HepG2 (cell line): Measurements from ENCODE around the gene LRP1B. TPM values are rescaled to one million over a fixed set of nuclear protein-coding genes. Genes with fewer than 3 reads are reported as not detected.
A peak's percentile ranks its signal among the peaks of the same experiment; 100 is the strongest.

Source experiments
- ATAC-seq: fragments of 200-7000 bp; cut with Tn5 transposase; 3 replicates; pipeline ENCODE4 v1.9.1; 2020; ENCODE audit warnings: mild to moderate bottlenecking, moderate library complexity
- BruUV-seq: library from RNA; stranded (reverse); fragments of 400-500 nt; replicated peaks from 2 replicates; lab custom pipeline; 2021; lab: Mats Ljungman, UMichigan
- CTCF ChIA-PET: fragments of 300-600 bp; formaldehyde crosslinking; extraction: SDS; loops from one replicate; lab custom pipeline; 2021; ENCODE audit warnings: low total read pairs, inconsistent platforms, low intra/inter-chr PET ratio; lab: Yijun Ruan, JAX
- POLR2A ChIA-PET: fragments of 350-600 bp; sonication (Branson Sonifier 250); formaldehyde crosslinking; loops from one replicate; lab custom pipeline; 2020; ENCODE audit warnings: antibody characterized with exemption, inconsistent platforms; lab: Yijun Ruan, JAX
- DNase-seq: peaks from one replicate; pipeline ENCODE4 v3.0.0-alpha.2; 2015; ENCODE audit warnings: low spot score
- FAIRE-seq: peaks from 3 replicates; lab custom pipeline; 2011; peaks lifted over from hg19 to GRCh38; lab: Jason Lieb, UNC
- H2AFZ ChIP-seq: one replicate; pipeline ENCODE4 v1.6.1; 2011; ENCODE audit warnings: low read length, inconsistent platforms
- H3K27ac ChIP-seq: fragments of 300-600 bp; 3 replicates; pipeline ENCODE4 v1.8.0; 2011; ENCODE audit warnings: mixed run types, mild to moderate bottlenecking, mixed read lengths, low read length, inconsistent platforms; ENCODE audit not compliant: insufficient read depth; ENCODE audit errors: extremely low read length
- H3K27me3 ChIP-seq, 2 experiments: fragments of 200-600 bp in 1 of 2; 2 replicates in 1 of 2; 3 replicates in 1 of 2; pipeline versions ENCODE4 v1.6.0 to v1.8.0; 2011; ENCODE audit warnings: low read length in 2 of 2, mild to moderate bottlenecking in 2 of 2, moderate library complexity in 2 of 2, inconsistent platforms in 1 of 2; ENCODE audit not compliant: insufficient read depth in 2 of 2, control insufficient read depth in 1 of 2
- H3K36me3 ChIP-seq, 2 experiments: fragments of 200-600 bp in 1 of 2; replicated peaks in 1 of 2; 2 replicates in 1 of 2; 3 replicates in 1 of 2; pipeline versions ENCODE4 v1.5.1 to v1.8.0; 2011; ENCODE audit warnings: low read length in 2 of 2, inconsistent platforms in 1 of 2; ENCODE audit not compliant: insufficient read depth in 2 of 2, control insufficient read depth in 1 of 2
- H3K4me1 ChIP-seq: 2 replicates; pipeline ENCODE4 v1.5.1; 2012; ENCODE audit warnings: low read length, inconsistent platforms; ENCODE audit not compliant: insufficient read depth
- H3K4me2 ChIP-seq: 2 replicates; pipeline ENCODE4 v1.6.0; 2011; ENCODE audit warnings: low read depth, low read length, inconsistent platforms
- H3K4me3 ChIP-seq, 3 experiments: fragments of 200-600 bp in 1 of 3; sonication (generic), shearing (Covaris generic) in 1 of 3; replicated peaks in 1 of 3; 2 replicates each; pipeline ENCODE4 v1.5.1; 2011 to 2016; ENCODE audit warnings: low read length in 3 of 3, inconsistent platforms in 2 of 3, low read depth in 2 of 3, mild to moderate bottlenecking in 2 of 3, control low read depth in 1 of 3, mixed read lengths in 1 of 3; ENCODE audit not compliant: insufficient read depth in 1 of 3
- H3K79me2 ChIP-seq: one replicate; pipeline ENCODE4 v1.6.1; 2011; ENCODE audit warnings: low read length, inconsistent platforms; ENCODE audit not compliant: insufficient read depth
- H3K9ac ChIP-seq: 2 replicates; pipeline ENCODE4 v1.6.0; 2011; ENCODE audit warnings: mild to moderate bottlenecking, low read depth, low read length, inconsistent platforms; ENCODE audit not compliant: insufficient read depth
- H3K9me3 ChIP-seq: 2 replicates; pipeline ENCODE4 v1.5.1; 2012; ENCODE audit warnings: mild to moderate bottlenecking, low read length
- H4K20me1 ChIP-seq: 2 replicates; pipeline ENCODE4 v1.6.0; 2011; ENCODE audit warnings: inconsistent platforms, mild to moderate bottlenecking, low read length, moderate library complexity; ENCODE audit not compliant: insufficient read depth
- KMT2B ChIP-seq: IDR thresholded peaks from 2 replicates; pipeline ENCODE4 v1.6.1; 2016; ENCODE audit warnings: missing genetic modification reagents, missing compliant biosample characterization
- MAFF ChIP-seq: IDR thresholded peaks from 2 replicates; pipeline ENCODE4 v1.6.1; 2011; ENCODE audit warnings: low read depth, low read length, improper control_type of control experiment
- NFE2L2 ChIP-seq: fragments of 150-350 bp; IDR thresholded peaks from 2 replicates; pipeline ENCODE4 v1.6.1; 2014; ENCODE audit warnings: low read length
- NR2C2 ChIP-seq: sonication (generic); formaldehyde crosslinking; IDR thresholded peaks from 2 replicates; pipeline ENCODE4 v1.4.0; 2020; ENCODE audit warnings: missing genetic modification reagents, mild to moderate bottlenecking, moderate library complexity, borderline replicate concordance
- ZC3H4 ChIP-seq: sonication (generic); formaldehyde crosslinking; IDR thresholded peaks from 2 replicates; pipeline ENCODE4 v1.4.0; 2020; ENCODE audit warnings: missing genetic modification reagents, borderline replicate concordance
- ZNF335 ChIP-seq: sonication (generic); formaldehyde crosslinking; IDR thresholded peaks from 2 replicates; pipeline ENCODE4 v1.4.0; 2020; ENCODE audit warnings: missing genetic modification reagents
- WGBS: methylation state at CpG from one replicate; pipeline ENCODE4 v1.1.6; 2017; ENCODE audit warnings: low lambda C conversion rate; 5-methylcytosine and 5-hydroxymethylcytosine counted together
- in situ Hi-C: cut with HindIII; loops from 2 replicates; pipeline ENCODE4 v1.10.0; 2017; ENCODE audit warnings: low pct_unique_long_range_greater_than_20kb; ENCODE audit not compliant: extremely low pct_ligation_motif_present
- intact Hi-C: fragments of 100-400 bp; cut with micrococcal nuclease; formaldehyde crosslinking; loops from one replicate; pipeline ENCODE4 v1.10.0; 2022; ENCODE audit not compliant: unreplicated experiment
- polyA plus RNA-seq, 8 experiments: library from polyadenylated mRNA; depleted of rRNA in 3 of 8; stranded (reverse) in 7 of 8; unstranded in 1 of 8; fragments of >200 nt; fragmentation: Illumina TruSeq in 4 of 8; extraction: Trizol in 4 of 8; gene quantifications; 2 replicates each; pipeline versions ENCODE4 v1.2.1 to v1.2.3, GENCODE V29; 2011 to 2016; ENCODE audit warnings: low read depth in 4 of 8, missing spikeins in 1 of 8, mixed read lengths in 1 of 8; ENCODE audit not compliant: insufficient read depth in 1 of 8
- total RNA-seq, 5 experiments: library from RNA; depleted of rRNA; stranded (reverse); fragments of >200 nt; fragmentation: Illumina TruSeq; extraction: Trizol; gene quantifications; 2 replicates each; pipeline ENCODE4 v1.2.3, GENCODE V29; 2016; ENCODE audit warnings: low read depth in 1 of 5
- TF ChIP-seq, protein P1 (sequence below): sonication (generic); formaldehyde crosslinking; IDR thresholded peaks from one replicate; pipeline ENCODE4 v1.5.1; 2020; ENCODE audit warnings: mild to moderate bottlenecking, missing genetic modification reagents; ENCODE audit errors: not compliant biosample characterization
- TF ChIP-seq, protein P2 (sequence below): sonication (generic); formaldehyde crosslinking; IDR thresholded peaks from 2 replicates; pipeline ENCODE4 v1.8.1; 2023; ENCODE audit warnings: mild to moderate bottlenecking, inconsistent platforms, moderate library complexity, missing genetic modification reagents, borderline replicate concordance

Gene LRP1B
- total and polyA plus RNA-seq, 2 of the 13 experiments (the other 11 are each of a cell fraction or from before 2014, with no cell fraction given) = 0.04 TPM; not detected in 1

DNA sequence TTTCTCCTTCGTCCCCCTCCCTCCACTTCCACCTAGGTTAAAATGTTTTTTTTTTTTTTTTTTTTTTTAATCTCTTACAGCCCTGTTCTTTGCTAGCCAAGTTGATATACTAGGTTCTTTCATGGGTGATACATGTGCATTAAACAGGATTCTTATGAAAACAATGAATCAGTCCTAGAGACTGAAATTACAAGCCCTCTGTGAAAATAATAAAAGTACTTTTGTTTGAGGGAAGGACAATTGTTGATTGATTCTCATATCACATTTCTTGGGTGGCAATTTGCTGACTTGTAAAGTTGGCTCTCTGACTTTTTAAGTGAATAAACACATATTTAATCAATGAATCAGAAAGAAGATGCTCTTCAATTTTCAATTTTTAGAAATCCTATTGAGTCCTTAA is 639.9 kb downstream of the LRP1B start:
- H3K9me3 ChIP-seq = no peaks in the 10 kb centered on the region
- no peak overlapping the region for H3K4me2 ChIP-seq
- 0% methylated on average over 1 of the region's 1 CpG for WGBS
- no peak for TF ChIP-seq ZNF335 (CRISPR knock-in tag)
- in situ Hi-C loops (no loop called here), intact Hi-C loops (no loop called here)
- ChIA-PET CTCF (no interaction called here), POLR2A (no interaction called here)
- no peak overlapping the region for H3K27ac ChIP-seq
- no peak for DNase-seq
- no peaks in the 10 kb centered on the region for H3K27me3 ChIP-seq
- H3K9ac ChIP-seq = no peak overlapping the region
- no peaks in the 10 kb centered on the region for H4K20me1 ChIP-seq
- H3K4me1 ChIP-seq = no peaks in the 10 kb centered on the region
- no TSS peak for BruUV-seq
- no peak for ATAC-seq
- no peaks in the 10 kb centered on the region for H3K36me3 ChIP-seq
- FAIRE-seq = no peak
- no peak overlapping the region for H2AFZ ChIP-seq
- no peak overlapping the region for H3K4me3 ChIP-seq
- no peaks in the 10 kb centered on the region for H3K79me2 ChIP-seq

DNA sequence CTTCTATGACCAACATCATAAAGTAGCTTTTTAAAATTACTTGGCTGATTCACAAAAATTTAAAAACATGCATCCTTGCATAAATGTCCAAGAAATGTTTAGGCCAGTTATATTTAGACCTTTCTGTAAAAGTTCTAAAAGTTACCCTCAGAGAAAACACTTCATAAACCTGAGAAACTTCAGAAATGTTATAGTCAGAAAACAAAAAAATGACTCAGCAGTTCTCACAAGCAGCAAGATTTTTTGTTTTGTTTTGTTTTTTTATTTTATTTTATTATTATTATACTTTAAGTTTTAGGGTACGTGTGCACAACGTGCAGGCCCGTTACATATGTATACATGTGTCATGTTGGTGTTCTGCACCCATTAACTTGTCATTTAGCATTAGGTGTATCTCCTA is 648.1 kb downstream of the LRP1B start:
- in situ Hi-C loops (no loop called here), intact Hi-C loops (no loop called here)
- no peaks in the 10 kb centered on the region for H3K36me3 ChIP-seq
- H3K4me3 ChIP-seq = no peak overlapping the region
- no peaks in the 10 kb centered on the region for H3K4me1 ChIP-seq
- ChIA-PET CTCF (no interaction called here), POLR2A (no interaction called here)
- ATAC-seq (no peak), DNase-seq (no peak), FAIRE-seq (no peak)
- 65% methylated on average over 3 of the region's 3 CpGs for WGBS
- no peaks in the 10 kb centered on the region for H3K9me3 ChIP-seq
- H3K4me2 ChIP-seq = no peak overlapping the region
- no peaks in the 10 kb centered on the region for H3K27me3 ChIP-seq
- no peaks in the 10 kb centered on the region for H4K20me1 ChIP-seq
- BruUV-seq = no TSS peak
- H2AFZ ChIP-seq = no peak overlapping the region
- H3K9ac ChIP-seq = no peak overlapping the region
- no peaks in the 10 kb centered on the region for H3K79me2 ChIP-seq
- no peak overlapping the region for H3K27ac ChIP-seq
- TF ChIP-seq ZC3H4 (CRISPR knock-in tag) (no peak), NFE2L2 (peak; percentile 57), NR2C2 (CRISPR knock-in tag) (no peak), KMT2B (CRISPR knock-in tag) (no peak), MAFF (peak; percentile 43; the same call in 1 of the 2 replicates)
- TF ChIP-seq, protein P1, sequence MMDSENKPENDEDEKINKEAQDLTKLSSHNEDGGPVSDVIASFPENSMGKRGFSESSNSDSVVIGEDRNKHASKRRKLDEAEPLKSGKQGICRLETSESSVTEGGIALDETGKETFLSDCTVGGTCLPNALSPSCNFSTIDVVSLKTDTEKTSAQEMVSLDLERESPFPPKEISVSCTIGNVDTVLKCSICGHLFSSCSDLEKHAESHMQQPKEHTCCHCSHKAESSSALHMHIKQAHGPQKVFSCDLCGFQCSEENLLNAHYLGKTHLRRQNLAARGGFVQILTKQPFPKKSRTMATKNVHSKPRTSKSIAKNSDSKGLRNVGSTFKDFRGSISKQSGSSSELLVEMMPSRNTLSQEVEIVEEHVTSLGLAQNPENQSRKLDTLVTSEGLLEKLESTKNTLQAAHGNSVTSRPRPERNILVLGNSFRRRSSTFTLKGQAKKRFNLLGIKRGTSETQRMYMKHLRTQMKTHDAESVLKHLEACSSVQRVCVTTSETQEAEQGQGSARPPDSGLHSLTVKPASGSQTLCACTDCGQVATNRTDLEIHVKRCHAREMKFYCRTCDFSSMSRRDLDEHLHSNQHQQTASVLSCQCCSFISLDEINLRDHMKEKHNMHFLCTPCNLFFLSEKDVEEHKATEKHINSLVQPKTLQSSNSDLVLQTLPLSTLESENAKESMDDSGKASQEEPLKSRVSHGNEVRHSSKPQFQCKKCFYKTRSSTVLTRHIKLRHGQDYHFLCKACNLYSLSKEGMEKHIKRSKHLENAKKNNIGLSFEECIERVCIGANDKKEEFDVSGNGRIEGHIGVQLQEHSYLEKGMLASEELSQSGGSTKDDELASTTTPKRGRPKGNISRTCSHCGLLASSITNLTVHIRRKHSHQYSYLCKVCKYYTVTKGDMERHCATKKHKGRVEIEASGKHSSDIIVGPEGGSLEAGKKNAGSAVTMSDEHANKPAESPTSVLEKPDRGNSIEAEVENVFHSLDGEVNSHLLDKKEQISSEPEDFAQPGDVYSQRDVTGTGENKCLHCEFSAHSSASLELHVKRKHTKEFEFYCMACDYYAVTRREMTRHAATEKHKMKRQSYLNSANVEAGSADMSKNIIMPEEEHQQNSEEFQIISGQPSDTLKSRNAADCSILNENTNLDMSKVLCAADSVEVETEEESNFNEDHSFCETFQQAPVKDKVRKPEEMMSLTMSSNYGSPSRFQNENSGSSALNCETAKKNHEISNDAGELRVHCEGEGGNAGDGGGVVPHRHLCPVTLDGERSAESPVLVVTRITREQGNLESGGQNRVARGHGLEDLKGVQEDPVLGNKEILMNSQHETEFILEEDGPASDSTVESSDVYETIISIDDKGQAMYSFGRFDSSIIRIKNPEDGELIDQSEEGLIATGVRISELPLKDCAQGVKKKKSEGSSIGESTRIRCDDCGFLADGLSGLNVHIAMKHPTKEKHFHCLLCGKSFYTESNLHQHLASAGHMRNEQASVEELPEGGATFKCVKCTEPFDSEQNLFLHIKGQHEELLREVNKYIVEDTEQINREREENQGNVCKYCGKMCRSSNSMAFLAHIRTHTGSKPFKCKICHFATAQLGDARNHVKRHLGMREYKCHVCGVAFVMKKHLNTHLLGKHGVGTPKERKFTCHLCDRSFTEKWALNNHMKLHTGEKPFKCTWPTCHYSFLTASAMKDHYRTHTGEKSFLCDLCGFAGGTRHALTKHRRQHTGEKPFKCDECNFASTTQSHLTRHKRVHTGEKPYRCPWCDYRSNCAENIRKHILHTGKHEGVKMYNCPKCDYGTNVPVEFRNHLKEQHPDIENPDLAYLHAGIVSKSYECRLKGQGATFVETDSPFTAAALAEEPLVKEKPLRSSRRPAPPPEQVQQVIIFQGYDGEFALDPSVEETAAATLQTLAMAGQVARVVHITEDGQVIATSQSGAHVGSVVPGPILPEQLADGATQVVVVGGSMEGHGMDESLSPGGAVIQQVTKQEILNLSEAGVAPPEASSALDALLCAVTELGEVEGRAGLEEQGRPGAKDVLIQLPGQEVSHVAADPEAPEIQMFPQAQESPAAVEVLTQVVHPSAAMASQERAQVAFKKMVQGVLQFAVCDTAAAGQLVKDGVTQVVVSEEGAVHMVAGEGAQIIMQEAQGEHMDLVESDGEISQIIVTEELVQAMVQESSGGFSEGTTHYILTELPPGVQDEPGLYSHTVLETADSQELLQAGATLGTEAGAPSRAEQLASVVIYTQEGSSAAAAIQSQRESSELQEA (CRISPR knock-in tag) = no peak
- TF ChIP-seq, protein P2, sequence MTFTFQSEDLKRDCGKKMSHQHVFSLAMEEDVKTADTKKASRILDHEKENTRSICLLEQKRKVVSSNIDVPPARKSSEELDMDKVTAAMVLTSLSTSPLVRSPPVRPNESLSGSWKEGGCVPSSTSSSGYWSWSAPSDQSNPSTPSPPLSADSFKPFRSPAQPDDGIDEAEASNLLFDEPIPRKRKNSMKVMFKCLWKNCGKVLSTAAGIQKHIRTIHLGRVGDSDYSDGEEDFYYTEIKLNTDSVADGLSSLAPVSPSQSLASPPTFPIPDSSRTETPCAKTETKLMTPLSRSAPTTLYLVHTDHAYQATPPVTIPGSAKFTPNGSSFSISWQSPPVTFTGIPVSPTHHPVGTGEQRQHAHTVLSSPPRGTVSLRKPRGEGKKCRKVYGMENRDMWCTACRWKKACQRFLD (CRISPR knock-in tag) = no peak
